OCI-LY3 (cell line): Measurements from ENCODE around the gene ASPRV1.

Experiments used
- EZH2phosphoT487 ChIP-seq: fragments of 200-600 bp; shearing (Covaris generic); IDR thresholded peaks from 2 replicates; pipeline ENCODE4 v1.6.1; 2018; ENCODE audit warnings: antibody characterized with exemption, mixed run types, low read depth
- TF ChIP-seq, protein P1 (sequence below): fragments of 200-600, 300-600 bp; sonication (generic); IDR thresholded peaks from 2 replicates; pipeline ENCODE4 v1.5.1; 2014; ENCODE audit warnings: antibody characterized with exemption, low read length, low read depth

DNA sequence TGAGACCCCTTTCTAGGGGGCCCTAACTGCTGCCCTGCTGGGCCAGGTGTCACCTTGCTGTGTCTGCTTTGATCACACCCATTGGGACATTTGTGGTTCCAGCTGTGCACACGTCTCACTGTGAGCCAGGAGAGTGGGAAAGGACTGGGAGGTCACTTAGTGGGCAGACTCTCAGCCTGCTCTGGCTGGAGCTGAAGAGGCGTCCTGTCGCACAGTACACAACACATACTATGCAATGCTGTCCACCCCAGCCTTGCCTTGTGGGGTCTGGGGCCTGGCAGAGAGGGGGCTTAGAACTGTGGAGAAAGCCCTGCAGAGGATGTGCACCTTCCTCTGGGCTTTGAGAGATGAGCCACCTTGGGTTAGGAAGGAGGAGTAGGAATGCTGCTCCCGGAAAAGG is 25.3 kb upstream of the ASPRV1 start:
- TF ChIP-seq, protein P1, sequence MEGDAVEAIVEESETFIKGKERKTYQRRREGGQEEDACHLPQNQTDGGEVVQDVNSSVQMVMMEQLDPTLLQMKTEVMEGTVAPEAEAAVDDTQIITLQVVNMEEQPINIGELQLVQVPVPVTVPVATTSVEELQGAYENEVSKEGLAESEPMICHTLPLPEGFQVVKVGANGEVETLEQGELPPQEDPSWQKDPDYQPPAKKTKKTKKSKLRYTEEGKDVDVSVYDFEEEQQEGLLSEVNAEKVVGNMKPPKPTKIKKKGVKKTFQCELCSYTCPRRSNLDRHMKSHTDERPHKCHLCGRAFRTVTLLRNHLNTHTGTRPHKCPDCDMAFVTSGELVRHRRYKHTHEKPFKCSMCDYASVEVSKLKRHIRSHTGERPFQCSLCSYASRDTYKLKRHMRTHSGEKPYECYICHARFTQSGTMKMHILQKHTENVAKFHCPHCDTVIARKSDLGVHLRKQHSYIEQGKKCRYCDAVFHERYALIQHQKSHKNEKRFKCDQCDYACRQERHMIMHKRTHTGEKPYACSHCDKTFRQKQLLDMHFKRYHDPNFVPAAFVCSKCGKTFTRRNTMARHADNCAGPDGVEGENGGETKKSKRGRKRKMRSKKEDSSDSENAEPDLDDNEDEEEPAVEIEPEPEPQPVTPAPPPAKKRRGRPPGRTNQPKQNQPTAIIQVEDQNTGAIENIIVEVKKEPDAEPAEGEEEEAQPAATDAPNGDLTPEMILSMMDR, result no peak
- TF ChIP-seq EZH2phosphoT487, result no peak
